SK-N-SH (cell line): ENCODE data around the gene VPS8.

Source experiments
- CTCF ChIP-seq: fragments of 200-600 bp; sonication (generic); IDR thresholded peaks from 2 replicates; pipeline ENCODE4 v1.6.1; 2017; ENCODE audit warnings: antibody characterized with exemption, mild to moderate bottlenecking, moderate library complexity
- EZH2phosphoT487 ChIP-seq: fragments of 200-600 bp; sonication (generic); IDR thresholded peaks from 2 replicates; pipeline ENCODE4 v1.6.1; 2017; ENCODE audit warnings: low read depth, mixed run types, mild to moderate bottlenecking, antibody characterized with exemption, moderate library complexity, borderline replicate concordance
- GABPA ChIP-seq: IDR thresholded peaks from 2 replicates; pipeline ENCODE4 v1.4.0; 2012; ENCODE audit warnings: low read depth, mild to moderate bottlenecking
- JUND ChIP-seq: IDR thresholded peaks from 2 replicates; pipeline ENCODE4 v1.4.0; 2012
- MEF2A ChIP-seq: IDR thresholded peaks from 2 replicates; pipeline ENCODE4 v1.4.0; 2012; ENCODE audit warnings: low read depth, borderline replicate concordance
- POLR2AphosphoS5 ChIP-seq: IDR thresholded peaks from 2 replicates; pipeline ENCODE4 v1.6.1; 2012; ENCODE audit warnings: low read depth, low read length
- RFX5 ChIP-seq: IDR thresholded peaks from 2 replicates; pipeline ENCODE4 v1.6.1; 2012; ENCODE audit warnings: mild to moderate bottlenecking, improper control_type of control experiment, low read length
- SMC3 ChIP-seq: IDR thresholded peaks from 2 replicates; pipeline ENCODE4 v1.6.1; 2012; ENCODE audit warnings: low read depth, low read length, improper control_type of control experiment
- USF2 ChIP-seq: fragments of 150-350 bp; IDR thresholded peaks from 2 replicates; pipeline ENCODE4 v1.6.1; 2017; ENCODE audit warnings: antibody characterized with exemption, low read length, low read depth, borderline replicate concordance
- ZBTB33 ChIP-seq: IDR thresholded peaks from 2 replicates; pipeline ENCODE4 v1.4.0; 2012; ENCODE audit warnings: low read depth, borderline replicate concordance
- TF ChIP-seq, protein P1 (sequence below): IDR thresholded peaks from 2 replicates; pipeline ENCODE4 v1.6.1; 2012; ENCODE audit warnings: mild to moderate bottlenecking, low read depth, low read length, moderate library complexity
- TF ChIP-seq, protein P2 (sequence below): IDR thresholded peaks from 2 replicates; pipeline ENCODE4 v1.4.0; 2012; ENCODE audit warnings: low read depth

- TF ChIP-seq CTCF = no peak
- TF ChIP-seq GABPA = no peak
- no peak for TF ChIP-seq RFX5
- no peak for TF ChIP-seq USF2
- no peak for TF ChIP-seq POLR2AphosphoS5
- TF ChIP-seq MEF2A = no peak
- TF ChIP-seq, protein P1, sequence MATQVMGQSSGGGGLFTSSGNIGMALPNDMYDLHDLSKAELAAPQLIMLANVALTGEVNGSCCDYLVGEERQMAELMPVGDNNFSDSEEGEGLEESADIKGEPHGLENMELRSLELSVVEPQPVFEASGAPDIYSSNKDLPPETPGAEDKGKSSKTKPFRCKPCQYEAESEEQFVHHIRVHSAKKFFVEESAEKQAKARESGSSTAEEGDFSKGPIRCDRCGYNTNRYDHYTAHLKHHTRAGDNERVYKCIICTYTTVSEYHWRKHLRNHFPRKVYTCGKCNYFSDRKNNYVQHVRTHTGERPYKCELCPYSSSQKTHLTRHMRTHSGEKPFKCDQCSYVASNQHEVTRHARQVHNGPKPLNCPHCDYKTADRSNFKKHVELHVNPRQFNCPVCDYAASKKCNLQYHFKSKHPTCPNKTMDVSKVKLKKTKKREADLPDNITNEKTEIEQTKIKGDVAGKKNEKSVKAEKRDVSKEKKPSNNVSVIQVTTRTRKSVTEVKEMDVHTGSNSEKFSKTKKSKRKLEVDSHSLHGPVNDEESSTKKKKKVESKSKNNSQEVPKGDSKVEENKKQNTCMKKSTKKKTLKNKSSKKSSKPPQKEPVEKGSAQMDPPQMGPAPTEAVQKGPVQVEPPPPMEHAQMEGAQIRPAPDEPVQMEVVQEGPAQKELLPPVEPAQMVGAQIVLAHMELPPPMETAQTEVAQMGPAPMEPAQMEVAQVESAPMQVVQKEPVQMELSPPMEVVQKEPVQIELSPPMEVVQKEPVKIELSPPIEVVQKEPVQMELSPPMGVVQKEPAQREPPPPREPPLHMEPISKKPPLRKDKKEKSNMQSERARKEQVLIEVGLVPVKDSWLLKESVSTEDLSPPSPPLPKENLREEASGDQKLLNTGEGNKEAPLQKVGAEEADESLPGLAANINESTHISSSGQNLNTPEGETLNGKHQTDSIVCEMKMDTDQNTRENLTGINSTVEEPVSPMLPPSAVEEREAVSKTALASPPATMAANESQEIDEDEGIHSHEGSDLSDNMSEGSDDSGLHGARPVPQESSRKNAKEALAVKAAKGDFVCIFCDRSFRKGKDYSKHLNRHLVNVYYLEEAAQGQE = no peak
- TF ChIP-seq ZBTB33 = no peak
- TF ChIP-seq JUND = no peak
- no peak for TF ChIP-seq SMC3
- no peak for TF ChIP-seq EZH2phosphoT487
- TF ChIP-seq, protein P2, sequence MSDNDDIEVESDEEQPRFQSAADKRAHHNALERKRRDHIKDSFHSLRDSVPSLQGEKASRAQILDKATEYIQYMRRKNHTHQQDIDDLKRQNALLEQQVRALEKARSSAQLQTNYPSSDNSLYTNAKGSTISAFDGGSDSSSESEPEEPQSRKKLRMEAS = no peak
Measured at GRCh38 chr3:184765047-184765729, 46.8 kb upstream of the VPS8 start.
